HL-60 (cell line): Measurements from ENCODE around the gene AK4.

Experiments used
- GABPA ChIP-seq: IDR thresholded peaks from 2 replicates; pipeline ENCODE4 v1.6.1; 2012; ENCODE audit warnings: low read depth
- POLR2AphosphoS5 ChIP-seq: IDR thresholded peaks from 2 replicates; pipeline ENCODE4 v1.6.1; 2012; ENCODE audit warnings: low read depth
- TF ChIP-seq, protein P1 (sequence below): IDR thresholded peaks from one replicate; pipeline ENCODE4 v1.5.1; 2011; ENCODE audit warnings: low read length, control low read depth, inconsistent platforms; ENCODE audit not compliant: insufficient read depth

DNA sequence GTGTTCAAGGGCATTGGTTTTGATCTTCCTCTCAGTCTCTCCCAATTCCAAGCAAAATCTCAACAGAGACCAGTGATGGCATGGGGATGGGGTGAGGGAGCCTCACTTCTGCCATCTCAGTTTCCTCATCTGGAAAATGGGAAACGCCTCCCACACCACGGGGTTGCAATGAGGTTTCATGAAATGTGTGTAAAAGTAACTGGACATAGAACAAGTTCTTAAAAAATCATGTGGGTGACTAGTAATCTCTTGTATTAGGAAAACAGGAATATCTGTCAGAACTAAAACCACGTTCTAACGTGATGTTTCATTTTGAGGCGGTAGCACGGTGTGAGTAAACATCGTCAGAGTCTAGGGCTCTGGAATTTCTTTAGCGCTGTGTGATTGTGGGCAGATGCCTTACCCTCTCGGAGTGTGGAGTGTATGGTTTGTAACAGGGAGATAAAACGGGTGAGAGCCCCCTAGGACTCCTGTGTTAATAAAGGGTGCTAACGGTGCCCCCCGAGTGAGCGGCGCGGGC is 105.9 kb downstream of the AK4 start:
- TF ChIP-seq, protein P1, sequence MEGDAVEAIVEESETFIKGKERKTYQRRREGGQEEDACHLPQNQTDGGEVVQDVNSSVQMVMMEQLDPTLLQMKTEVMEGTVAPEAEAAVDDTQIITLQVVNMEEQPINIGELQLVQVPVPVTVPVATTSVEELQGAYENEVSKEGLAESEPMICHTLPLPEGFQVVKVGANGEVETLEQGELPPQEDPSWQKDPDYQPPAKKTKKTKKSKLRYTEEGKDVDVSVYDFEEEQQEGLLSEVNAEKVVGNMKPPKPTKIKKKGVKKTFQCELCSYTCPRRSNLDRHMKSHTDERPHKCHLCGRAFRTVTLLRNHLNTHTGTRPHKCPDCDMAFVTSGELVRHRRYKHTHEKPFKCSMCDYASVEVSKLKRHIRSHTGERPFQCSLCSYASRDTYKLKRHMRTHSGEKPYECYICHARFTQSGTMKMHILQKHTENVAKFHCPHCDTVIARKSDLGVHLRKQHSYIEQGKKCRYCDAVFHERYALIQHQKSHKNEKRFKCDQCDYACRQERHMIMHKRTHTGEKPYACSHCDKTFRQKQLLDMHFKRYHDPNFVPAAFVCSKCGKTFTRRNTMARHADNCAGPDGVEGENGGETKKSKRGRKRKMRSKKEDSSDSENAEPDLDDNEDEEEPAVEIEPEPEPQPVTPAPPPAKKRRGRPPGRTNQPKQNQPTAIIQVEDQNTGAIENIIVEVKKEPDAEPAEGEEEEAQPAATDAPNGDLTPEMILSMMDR: no peak
- no peak for TF ChIP-seq POLR2AphosphoS5
- no peak for TF ChIP-seq GABPA
